Measurements from ENCODE around the gene DYNC1I1. TPM values are rescaled to one million over a fixed set of nuclear protein-coding genes. Genes with fewer than 3 reads are reported as not detected.

DYNC1I1 gene
- total RNA-seq, 3 donors from 2014 or later (not counting 1 experiment from before 2014, with no cell fraction given) = not detected

DNA sequence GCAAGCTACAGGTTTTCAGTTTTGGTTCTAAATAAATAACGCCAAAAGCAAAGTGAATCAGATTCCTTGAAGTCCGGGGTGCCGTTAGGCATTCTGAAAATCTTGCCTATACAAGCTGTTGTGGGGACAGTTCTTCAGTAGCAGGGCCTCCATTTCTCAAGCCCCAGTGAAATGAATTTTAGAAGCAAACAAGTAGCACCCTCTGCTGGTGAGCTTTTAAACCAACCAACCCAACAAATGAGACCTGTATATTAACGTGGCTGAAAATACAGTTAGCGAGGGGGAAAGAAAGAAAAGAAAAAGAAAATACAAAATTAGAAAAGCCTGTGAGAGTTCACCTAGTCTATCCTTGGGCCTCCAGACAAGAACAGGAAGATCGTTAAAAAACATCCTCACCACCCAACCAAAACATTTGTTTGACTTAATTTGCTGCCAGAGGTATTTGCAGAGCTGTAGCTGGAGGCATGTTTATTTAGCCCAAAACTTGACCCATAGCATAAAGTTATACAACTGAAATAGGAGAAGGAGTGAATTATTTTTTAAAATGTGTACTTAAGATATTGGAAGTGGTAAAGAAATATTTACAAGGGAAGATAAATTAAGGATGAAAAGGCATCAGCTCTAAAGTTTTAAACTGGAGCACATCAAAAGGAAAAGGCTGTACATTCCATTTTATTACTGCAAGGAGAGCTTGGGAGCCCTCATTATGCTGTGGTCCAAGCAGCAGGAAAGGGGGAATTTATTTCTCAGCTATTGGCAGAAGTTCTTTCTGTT lies 98.9 kb downstream of the DYNC1I1 start:
- peak in 1 of 3 donors; percentile 34 for ATAC-seq
- Histone ChIP-seq H3K9me3 (ENCODE audit: control insufficient read depth, insufficient read depth, low read length) (no peaks in the 10 kb centered on the region), H3K4me3 (ENCODE audit: low read length) (no peak overlapping the region), H3K27me3 (ENCODE audit: control insufficient read depth, insufficient read depth, low read length) (no peaks in the 10 kb centered on the region), H3K36me3 (ENCODE audit: control insufficient read depth, insufficient read depth, low read length) (no peaks in the 10 kb centered on the region), H3K27ac (ENCODE audit: low read length) (no peak overlapping the region), H3K4me1 (ENCODE audit: control insufficient read depth, insufficient read depth, low read length) (no peaks in the 10 kb centered on the region)
- intact Hi-C loops (cut with micrococcal nuclease) = loop anchor here (10.0 kb wide), 1 partner anchor 356 kb away; no protein-coding TSS in a partner anchor
- Mint-ChIP-seq H3K27me3 (ENCODE audit: low read depth in 2 of 2) (peaks cover 5 to 26% of the 10 kb centered on the region in 2 donors), H3K4me1 (no peaks in the 10 kb centered on the region), H3K9me3 (no peaks in the 10 kb centered on the region), H3K4me3 (no peak overlapping the region), H3K27ac (no peak overlapping the region), H3K36me3 (no peaks in the 10 kb centered on the region)
- WGBS (ENCODE audit: insufficient coverage) = 48% methylated on average over 3 of the region's 6 CpGs
- DNase-seq = peak in 1 of 2 donors; percentile 7
- TF ChIP-seq, protein P1, sequence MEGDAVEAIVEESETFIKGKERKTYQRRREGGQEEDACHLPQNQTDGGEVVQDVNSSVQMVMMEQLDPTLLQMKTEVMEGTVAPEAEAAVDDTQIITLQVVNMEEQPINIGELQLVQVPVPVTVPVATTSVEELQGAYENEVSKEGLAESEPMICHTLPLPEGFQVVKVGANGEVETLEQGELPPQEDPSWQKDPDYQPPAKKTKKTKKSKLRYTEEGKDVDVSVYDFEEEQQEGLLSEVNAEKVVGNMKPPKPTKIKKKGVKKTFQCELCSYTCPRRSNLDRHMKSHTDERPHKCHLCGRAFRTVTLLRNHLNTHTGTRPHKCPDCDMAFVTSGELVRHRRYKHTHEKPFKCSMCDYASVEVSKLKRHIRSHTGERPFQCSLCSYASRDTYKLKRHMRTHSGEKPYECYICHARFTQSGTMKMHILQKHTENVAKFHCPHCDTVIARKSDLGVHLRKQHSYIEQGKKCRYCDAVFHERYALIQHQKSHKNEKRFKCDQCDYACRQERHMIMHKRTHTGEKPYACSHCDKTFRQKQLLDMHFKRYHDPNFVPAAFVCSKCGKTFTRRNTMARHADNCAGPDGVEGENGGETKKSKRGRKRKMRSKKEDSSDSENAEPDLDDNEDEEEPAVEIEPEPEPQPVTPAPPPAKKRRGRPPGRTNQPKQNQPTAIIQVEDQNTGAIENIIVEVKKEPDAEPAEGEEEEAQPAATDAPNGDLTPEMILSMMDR (IDR thresholded peaks at IDR 0.05) = no peak

DNA sequence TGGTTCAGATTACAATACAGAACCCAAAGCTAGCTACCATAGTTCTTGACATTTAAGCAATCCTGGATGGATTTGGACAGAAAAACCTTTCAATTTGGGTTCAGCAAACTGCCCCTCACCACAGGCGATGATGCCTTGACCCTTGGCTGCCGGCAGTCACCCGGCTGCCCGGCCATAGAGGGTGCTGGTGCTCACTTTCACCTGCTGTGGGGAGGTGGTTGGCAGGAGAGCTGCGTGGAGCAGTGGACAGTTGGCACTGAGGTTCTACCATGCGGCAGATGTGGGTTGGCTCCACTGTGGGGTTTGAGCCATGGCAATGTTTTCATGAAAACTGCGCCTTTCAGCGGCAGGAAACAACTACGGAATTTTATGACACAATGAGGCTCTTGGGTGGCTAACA lies 99.5 kb downstream of the DYNC1I1 start:
- Mint-ChIP-seq H3K36me3 (no peaks in the 10 kb centered on the region), H3K4me1 (no peaks in the 10 kb centered on the region), H3K27me3 (ENCODE audit: low read depth in 2 of 2) (peaks cover 5 to 30% of the 10 kb centered on the region in 2 donors), H3K27ac (no peak overlapping the region), H3K4me3 (no peak overlapping the region), H3K9me3 (no peaks in the 10 kb centered on the region)
- H3K4me3 ChIP-seq (ENCODE audit: low read length) = no peak overlapping the region
- intact Hi-C loops (cut with micrococcal nuclease) = loop anchor here (10.0 kb wide), 1 partner anchor 357 kb away; no protein-coding TSS in a partner anchor
- no peaks in the 10 kb centered on the region for H3K36me3 ChIP-seq (ENCODE audit: control insufficient read depth, insufficient read depth, low read length)
- TF ChIP-seq, protein P1 (IDR thresholded peaks at IDR 0.05) = no peak
- H3K27me3 ChIP-seq (ENCODE audit: control insufficient read depth, insufficient read depth, low read length) = no peaks in the 10 kb centered on the region
- H3K9me3 ChIP-seq (ENCODE audit: control insufficient read depth, insufficient read depth, low read length) = no peaks in the 10 kb centered on the region
- no peak overlapping the region for H3K27ac ChIP-seq (ENCODE audit: low read length)
- no peak for DNase-seq
- ATAC-seq = no peak
- no peaks in the 10 kb centered on the region for H3K4me1 ChIP-seq (ENCODE audit: control insufficient read depth, insufficient read depth, low read length)
- 89% methylated on average over 9 of the region's 9 CpGs for WGBS (ENCODE audit: insufficient coverage)

DNA sequence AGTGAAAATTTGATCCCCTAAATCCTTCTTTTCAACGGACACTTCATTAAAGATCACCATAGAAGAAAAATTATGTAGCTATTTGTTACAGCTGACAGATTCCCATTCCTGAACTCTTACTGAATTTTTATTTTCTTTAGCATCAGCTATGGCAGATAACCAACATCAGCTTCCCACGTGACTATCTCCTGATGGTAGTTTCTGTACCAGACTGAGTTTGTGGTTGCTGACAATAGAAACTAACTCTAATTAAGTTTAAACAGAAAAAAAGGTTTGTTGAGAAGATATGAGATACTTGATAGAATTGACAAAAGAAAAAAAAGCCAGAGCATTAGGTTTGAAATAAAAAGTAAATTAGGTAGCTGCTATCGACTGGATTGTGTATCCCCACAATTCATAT lies 101.8 kb downstream of the DYNC1I1 start:
- no peaks in the 10 kb centered on the region for H3K9me3 ChIP-seq (ENCODE audit: control insufficient read depth, insufficient read depth, low read length)
- no peak overlapping the region for H3K27ac ChIP-seq (ENCODE audit: low read length)
- no peaks in the 10 kb centered on the region for H3K36me3 Mint-ChIP-seq
- H3K4me3 ChIP-seq (ENCODE audit: low read length) = no peak overlapping the region
- H3K27ac Mint-ChIP-seq = no peak overlapping the region
- H3K9me3 Mint-ChIP-seq = peaks cover 2% of the 10 kb centered on the region in 2 donors
- no peaks in the 10 kb centered on the region for H3K4me1 ChIP-seq (ENCODE audit: control insufficient read depth, insufficient read depth, low read length)
- intact Hi-C loops (cut with micrococcal nuclease) = loop anchor here (10.0 kb wide), 1 partner anchor 359 kb away; no protein-coding TSS in a partner anchor
- no CpG with 5 or more reads among the region's 3 CpGs for WGBS (ENCODE audit: insufficient coverage)
- TF ChIP-seq, protein P1 (IDR thresholded peaks at IDR 0.05) = no peak
- H3K36me3 ChIP-seq (ENCODE audit: control insufficient read depth, insufficient read depth, low read length) = no peaks in the 10 kb centered on the region
- H3K27me3 Mint-ChIP-seq (ENCODE audit: low read depth in 2 of 2) = peaks cover 5 to 30% of the 10 kb centered on the region in 2 donors
- H3K4me3 Mint-ChIP-seq = no peak overlapping the region
- ATAC-seq (no peak), DNase-seq (no peak)
- no peaks in the 10 kb centered on the region for H3K27me3 ChIP-seq (ENCODE audit: control insufficient read depth, insufficient read depth, low read length)
- H3K4me1 Mint-ChIP-seq = no peaks in the 10 kb centered on the region

All from natural killer cell (primary cell).